GM18511 (cell line): ENCODE data around the gene SCN4A.

Experiments
- ATAC-seq: cut with Tn5 transposase; IDR thresholded peaks from one replicate; pipeline ENCODE4 v1.9.1; 2021; ENCODE audit warnings: mild to moderate bottlenecking, moderate library complexity; ENCODE audit not compliant: unreplicated experiment

Gene SCN4A

GRCh38 chr17:63960006-63960405 lies 12.7 kb downstream of the SCN4A start:
- ATAC-seq: no peak

GRCh38 chr17:63956296-63956920 lies 16.3 kb downstream of the SCN4A start:
- ATAC-seq: no peak

GRCh38 chr17:63955791-63956190 lies 16.9 kb downstream of the SCN4A start:
- no peak for ATAC-seq

- no peak for ATAC-seq
Observed at GRCh38 chr17:63955232-63955631, 17.5 kb downstream of the SCN4A start.

- ATAC-seq: peak; percentile 74
Observed at GRCh38 chr17:63954402-63955063, 18.2 kb downstream of the SCN4A start.

- ATAC-seq: no peak
Observed at GRCh38 chr17:63950940-63951907, 21.5 kb downstream of the SCN4A start.

GRCh38 chr17:63949576-63950250 lies 23.0 kb downstream of the SCN4A start:
- no peak for ATAC-seq

GRCh38 chr17:63948521-63948920 lies 24.2 kb downstream of the SCN4A start:
- no peak for ATAC-seq

- no peak for ATAC-seq
Observed at GRCh38 chr17:63947711-63948330, 24.9 kb downstream of the SCN4A start.

GRCh38 chr17:63946440-63947363 lies 26.0 kb downstream of the SCN4A start:
- peak; percentile 71 for ATAC-seq

GRCh38 chr17:63945784-63946439 lies 26.8 kb downstream of the SCN4A start:
- peak; percentile 59 for ATAC-seq

GRCh38 chr17:63944736-63945499 lies 27.8 kb downstream of the SCN4A start:
- ATAC-seq: no peak

- no peak for ATAC-seq
Observed at GRCh38 chr17:63943745-63944144, 29.0 kb downstream of the SCN4A start.

- ATAC-seq: no peak
Observed at GRCh38 chr17:63942309-63942985, 30.3 kb downstream of the SCN4A start.

GRCh38 chr17:63941751-63942150 lies 31.0 kb downstream of the SCN4A start:
- ATAC-seq: no peak

GRCh38 chr17:63941162-63941561 lies 31.6 kb downstream of the SCN4A start:
- no peak for ATAC-seq

- no peak for ATAC-seq
Observed at GRCh38 chr17:63940584-63940983, 32.1 kb downstream of the SCN4A start.

GRCh38 chr17:63939884-63940283 lies 32.8 kb downstream of the SCN4A start:
- ATAC-seq: no peak
